ENCODE data around the gene SEMA3C.

Gene SEMA3C

GRCh38 chr7:80722616-80723195 is 196.1 kb downstream of the SEMA3C start:
- H3K9ac ChIP-seq, result no peak overlapping the region
- no peak for TF ChIP-seq CTCF (IDR thresholded peaks at IDR 0.05)
- no peaks in the 10 kb centered on the region for H3K27me3 ChIP-seq (ENCODE audit: control insufficient read depth, insufficient read depth, low read length)
- H2AFZ ChIP-seq, result no peak overlapping the region
- H3K4me1 ChIP-seq, result no peaks in the 10 kb centered on the region
- no peak overlapping the region for H3K4me3 ChIP-seq (ENCODE audit: low read depth, low read length)
- no peak overlapping the region for H3K4me2 ChIP-seq (ENCODE audit: low read length)
- no peak overlapping the region for H3K27ac ChIP-seq
- H3K79me2 ChIP-seq, result no peaks in the 10 kb centered on the region
- no peaks in the 10 kb centered on the region for H3K36me3 ChIP-seq (ENCODE audit: control insufficient read depth, insufficient read depth, low read length)
- no peaks in the 10 kb centered on the region for H3K9me3 ChIP-seq (ENCODE audit: control insufficient read depth, low read length)

DNA sequence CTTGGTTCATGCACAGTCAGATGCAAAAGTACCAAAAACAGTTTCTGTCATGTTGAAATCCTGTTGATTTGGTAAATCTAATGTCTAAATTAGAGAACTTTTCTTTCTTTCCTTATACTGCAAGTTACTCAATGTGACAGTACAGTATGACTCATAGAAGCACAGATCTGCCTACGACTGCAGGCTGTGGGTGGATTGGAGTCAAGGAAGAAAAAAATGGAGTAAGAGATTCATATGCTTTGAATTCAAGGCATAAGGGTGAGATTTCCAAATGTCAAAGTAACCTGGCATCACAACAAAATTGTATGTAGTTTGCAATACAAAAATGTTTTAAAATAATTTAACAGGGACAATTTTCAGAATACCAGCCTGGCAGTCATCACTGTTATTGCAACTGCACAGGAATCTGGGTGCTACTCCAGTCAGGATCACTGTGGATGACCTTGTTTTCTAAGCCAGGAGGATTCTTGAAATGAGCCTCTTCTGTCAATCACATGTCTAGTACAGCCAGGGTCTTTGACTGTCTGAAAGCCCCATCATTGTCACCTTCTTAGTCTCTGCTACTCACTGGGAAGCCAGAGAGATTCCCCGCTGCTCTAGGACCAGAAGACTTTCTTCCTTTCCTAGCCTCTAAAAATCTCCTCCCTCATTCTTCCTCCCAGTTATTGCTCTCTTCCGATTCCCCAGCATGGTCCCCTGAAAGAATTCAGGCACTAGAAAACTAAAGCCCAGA is 196.8 kb downstream of the SEMA3C start:
- no peak for TF ChIP-seq CTCF (IDR thresholded peaks at IDR 0.05)
- Histone ChIP-seq H3K4me2 (ENCODE audit: low read length) (no peak overlapping the region), H3K27ac (no peak overlapping the region), H3K79me2 (no peaks in the 10 kb centered on the region), H3K27me3 (ENCODE audit: control insufficient read depth, insufficient read depth, low read length) (no peaks in the 10 kb centered on the region), H3K9me3 (ENCODE audit: control insufficient read depth, low read length) (no peaks in the 10 kb centered on the region), H3K4me1 (no peaks in the 10 kb centered on the region), H3K9ac (no peak overlapping the region), H3K4me3 (ENCODE audit: low read depth, low read length) (no peak overlapping the region), H3K36me3 (ENCODE audit: control insufficient read depth, insufficient read depth, low read length) (no peaks in the 10 kb centered on the region), H2AFZ (no peak overlapping the region)

GRCh38 chr7:80720146-80720545 is 198.7 kb downstream of the SEMA3C start:
- Histone ChIP-seq H3K4me2 (ENCODE audit: low read length) (no peak overlapping the region), H3K9ac (no peak overlapping the region), H3K79me2 (no peaks in the 10 kb centered on the region), H3K4me3 (ENCODE audit: low read depth, low read length) (no peak overlapping the region), H3K36me3 (ENCODE audit: control insufficient read depth, insufficient read depth, low read length) (no peaks in the 10 kb centered on the region), H3K9me3 (ENCODE audit: control insufficient read depth, low read length) (no peaks in the 10 kb centered on the region), H3K27me3 (ENCODE audit: control insufficient read depth, insufficient read depth, low read length) (no peaks in the 10 kb centered on the region), H2AFZ (no peak overlapping the region), H3K27ac (no peak overlapping the region), H3K4me1 (no peaks in the 10 kb centered on the region)
- no peak for TF ChIP-seq CTCF (IDR thresholded peaks at IDR 0.05)

- Histone ChIP-seq H3K9me3 (ENCODE audit: control insufficient read depth, low read length) (no peaks in the 10 kb centered on the region), H3K27ac (no peak overlapping the region), H3K4me1 (no peaks in the 10 kb centered on the region), H3K4me2 (ENCODE audit: low read length) (no peak overlapping the region), H3K36me3 (ENCODE audit: control insufficient read depth, insufficient read depth, low read length) (no peaks in the 10 kb centered on the region), H3K9ac (no peak overlapping the region), H3K4me3 (ENCODE audit: low read depth, low read length) (no peak overlapping the region), H2AFZ (no peak overlapping the region), H3K27me3 (ENCODE audit: control insufficient read depth, insufficient read depth, low read length) (no peaks in the 10 kb centered on the region), H3K79me2 (no peaks in the 10 kb centered on the region)
- TF ChIP-seq CTCF (IDR thresholded peaks at IDR 0.05), result no peak
These were observed 199.6 kb downstream of the SEMA3C start for GRCh38 chr7:80719261-80719660.

GRCh38 chr7:80711531-80711930 is 207.3 kb downstream of the SEMA3C start:
- Histone ChIP-seq H3K9ac (no peak overlapping the region), H3K4me2 (ENCODE audit: low read length) (no peak overlapping the region)

More at GRCh38 chr7:80711531-80711930, 207.3 kb downstream of the SEMA3C start:
- no peaks in the 10 kb centered on the region for H3K36me3 ChIP-seq (ENCODE audit: control insufficient read depth, insufficient read depth, low read length)
- no peaks in the 10 kb centered on the region for H3K4me1 ChIP-seq
- no peak for TF ChIP-seq CTCF (IDR thresholded peaks at IDR 0.05)
- H3K27ac ChIP-seq, result no peak overlapping the region
- H3K9me3 ChIP-seq (ENCODE audit: control insufficient read depth, low read length), result no peaks in the 10 kb centered on the region
- no peaks in the 10 kb centered on the region for H3K27me3 ChIP-seq (ENCODE audit: control insufficient read depth, insufficient read depth, low read length)
- no peak overlapping the region for H2AFZ ChIP-seq
- H3K4me3 ChIP-seq (ENCODE audit: low read depth, low read length), result no peak overlapping the region
- H3K79me2 ChIP-seq, result no peaks in the 10 kb centered on the region

Data from parathyroid adenoma (tissue), 2 donors.